IMR-90 (cell line): Measurements from ENCODE around the gene KRTAP10-6. TPM values are rescaled to one million over a fixed set of nuclear protein-coding genes. Genes with fewer than 3 reads are reported as not detected.

ENCODE experiments used
- ATAC-seq: fragments of 200-7000 bp; cut with Tn5 transposase; 2 replicates; pipeline ENCODE4 v1.9.1; 2020; ENCODE audit warnings: low read depth, mild to moderate bottlenecking, moderate library complexity
- BruUV-seq: library from RNA; stranded (reverse); fragments of 400-500 nt; replicated peaks from 2 replicates; lab custom pipeline; 2021; lab: Mats Ljungman, UMichigan
- CTCF ChIA-PET: fragments of 300-600 bp; formaldehyde crosslinking; extraction: SDS; loops from one replicate; lab custom pipeline; 2021; ENCODE audit warnings: antibody characterized with exemption; lab: Yijun Ruan, JAX
- POLR2A ChIA-PET: fragments of 300-600 bp; sonication (Branson Sonifier 250); formaldehyde crosslinking; loops from one replicate; lab custom pipeline; 2022; ENCODE audit warnings: antibody characterized with exemption; ENCODE audit not compliant: unreplicated experiment; lab: Charles Lee
- DNase-seq: peaks from one replicate; pipeline ENCODE4 v3.0.0; 2013
- H2AFZ ChIP-seq: replicated peaks from 2 replicates; pipeline ENCODE3; 2013; ENCODE audit warnings: low read length, mild to moderate bottlenecking; ENCODE audit not compliant: poor library complexity
- H2AK5ac ChIP-seq: 2 replicates; pipeline ENCODE4 v1.6.1; 2013; ENCODE audit warnings: low read depth, low read length, inconsistent platforms
- H2AK9ac ChIP-seq: replicated peaks from 2 replicates; pipeline ENCODE3; 2013; ENCODE audit warnings: mild to moderate bottlenecking, low read depth, low read length, moderate library complexity; ENCODE audit not compliant: poor library complexity
- H2BK120ac ChIP-seq: 2 replicates; pipeline ENCODE4 v1.6.1; 2013; ENCODE audit warnings: low read depth, low read length, inconsistent platforms
- H2BK15ac ChIP-seq: 3 replicates; pipeline ENCODE4 v1.6.1; 2013; ENCODE audit warnings: low read depth, low read length, inconsistent platforms
- H2BK20ac ChIP-seq: 2 replicates; pipeline ENCODE4 v1.6.1; 2013; ENCODE audit warnings: low read depth, mild to moderate bottlenecking, inconsistent platforms, low read length, moderate library complexity
- H2BK5ac ChIP-seq: 2 replicates; pipeline ENCODE4 v1.6.1; 2013; ENCODE audit warnings: mild to moderate bottlenecking, low read depth, low read length, inconsistent platforms; ENCODE audit not compliant: poor library complexity, severe bottlenecking
- H3K14ac ChIP-seq: replicated peaks from 2 replicates; pipeline ENCODE4 v1.6.1; 2013; ENCODE audit warnings: low read depth, low read length, inconsistent platforms
- H3K18ac ChIP-seq: 2 replicates; pipeline ENCODE4 v1.6.1; 2013; ENCODE audit warnings: low read depth, low read length, control low read depth
- H3K23ac ChIP-seq: 2 replicates; pipeline ENCODE4 v1.6.1; 2013; ENCODE audit warnings: low read depth, low read length, inconsistent platforms
- H3K27ac ChIP-seq: 2 replicates; pipeline ENCODE4 v1.5.1; 2013; ENCODE audit warnings: mild to moderate bottlenecking, control low read depth, low read length; ENCODE audit not compliant: insufficient read depth
- H3K27me3 ChIP-seq: 2 replicates; pipeline ENCODE4 v1.6.1; 2013; ENCODE audit warnings: low read length; ENCODE audit not compliant: control insufficient read depth, insufficient read depth
- H3K36me3 ChIP-seq: 2 replicates; pipeline ENCODE4 v1.6.1; 2013; ENCODE audit warnings: low read length, mixed read lengths; ENCODE audit not compliant: control insufficient read depth, insufficient read depth
- H3K4ac ChIP-seq: 2 replicates; pipeline ENCODE4 v1.6.1; 2013; ENCODE audit warnings: low read depth, low read length, inconsistent platforms
- H3K4me1 ChIP-seq: 2 replicates; pipeline ENCODE4 v1.6.1; 2013; ENCODE audit warnings: low read length, mixed read lengths; ENCODE audit not compliant: control insufficient read depth, insufficient read depth
- H3K4me2 ChIP-seq: 2 replicates; pipeline ENCODE4 v1.6.1; 2013; ENCODE audit warnings: low read depth, mild to moderate bottlenecking, control low read depth, low read length, moderate library complexity
- H3K4me3 ChIP-seq: 2 replicates; pipeline ENCODE4 v1.5.1; 2013; ENCODE audit warnings: low read depth, mild to moderate bottlenecking, control low read depth, low read length, moderate library complexity; ENCODE audit not compliant: insufficient read depth
- H3K56ac ChIP-seq: 2 replicates; pipeline ENCODE4 v1.6.1; 2013; ENCODE audit warnings: low read length, inconsistent platforms; ENCODE audit not compliant: insufficient read depth; ENCODE audit errors: extremely low read depth
- H3K79me1 ChIP-seq, 2 experiments: 2 replicates each; pipeline ENCODE4 v1.6.1; 2013; ENCODE audit warnings: low read length in 2 of 2, inconsistent platforms in 1 of 2, low read depth in 1 of 2
- H3K9ac ChIP-seq: 2 replicates; pipeline ENCODE4 v1.6.1; 2013; ENCODE audit warnings: low read depth, low read length, control low read depth
- H3K9me1 ChIP-seq: 2 replicates; pipeline ENCODE4 v1.6.1; 2013; ENCODE audit warnings: low read length, inconsistent platforms; ENCODE audit not compliant: insufficient read depth
- H3K9me3 ChIP-seq: 2 replicates; pipeline ENCODE4 v1.6.1; 2013; ENCODE audit warnings: low read length; ENCODE audit not compliant: control insufficient read depth, insufficient read depth
- H4K20me1 ChIP-seq: 2 replicates; pipeline ENCODE4 v1.6.1; 2013; ENCODE audit warnings: low read length, inconsistent platforms; ENCODE audit not compliant: insufficient read depth
- H4K5ac ChIP-seq: 2 replicates; pipeline ENCODE4 v1.6.1; 2013; ENCODE audit warnings: mild to moderate bottlenecking, low read depth, low read length, control low read depth
- H4K8ac ChIP-seq, 2 experiments: 2 replicates each; pipeline ENCODE4 v1.6.1; 2013; ENCODE audit warnings: low read depth in 2 of 2, low read length in 2 of 2, control low read depth in 1 of 2, inconsistent platforms in 1 of 2
- H4K91ac ChIP-seq: 2 replicates; pipeline ENCODE4 v1.6.1; 2013; ENCODE audit warnings: low read depth, low read length, inconsistent platforms; ENCODE audit not compliant: insufficient read depth
- BHLHE40 ChIP-seq: fragments of 150-350 bp; IDR thresholded peaks from 2 replicates; pipeline ENCODE4 v1.6.1; 2016; ENCODE audit warnings: mild to moderate bottlenecking, low read depth, low read length
- CEBPB ChIP-seq: IDR thresholded peaks from 2 replicates; pipeline ENCODE4 v1.6.1; 2012; ENCODE audit warnings: low read depth, low read length, improper control_type of control experiment
- CHD1 ChIP-seq: IDR thresholded peaks from 2 replicates; pipeline ENCODE4 v1.6.1; 2012; ENCODE audit warnings: low read depth, low read length, improper control_type of control experiment
- CTCF ChIP-seq: conservative IDR thresholded peaks from 2 replicates; pipeline ENCODE4 v1.5.1; 2012; ENCODE audit warnings: mild to moderate bottlenecking, low read depth, low read length, improper control_type of control experiment
- ELK1 ChIP-seq: fragments of 150-350 bp; IDR thresholded peaks from 2 replicates; pipeline ENCODE4 v1.6.1; 2016; ENCODE audit warnings: low read depth, mild to moderate bottlenecking, low read length, moderate library complexity, borderline replicate concordance
- FOS ChIP-seq: fragments of 150-350 bp; IDR thresholded peaks from 2 replicates; pipeline ENCODE4 v1.6.1; 2016; ENCODE audit warnings: low read depth, low read length
- MAFK ChIP-seq: IDR thresholded peaks from 2 replicates; pipeline ENCODE4 v1.6.1; 2012; ENCODE audit warnings: low read depth, low read length, improper control_type of control experiment
- MAZ ChIP-seq: IDR thresholded peaks from 2 replicates; pipeline ENCODE4 v1.6.1; 2012; ENCODE audit warnings: low read depth, mild to moderate bottlenecking, low read length, improper control_type of control experiment, moderate library complexity, borderline replicate concordance
- MXI1 ChIP-seq: IDR thresholded peaks from 2 replicates; pipeline ENCODE4 v1.6.1; 2012; ENCODE audit warnings: low read depth, mild to moderate bottlenecking, low read length, moderate library complexity, borderline replicate concordance
- NFE2L2 ChIP-seq: fragments of 150-350 bp; IDR thresholded peaks from 2 replicates; pipeline ENCODE4 v1.6.1; 2016; ENCODE audit warnings: low read depth, mild to moderate bottlenecking, low read length
- POLR2A ChIP-seq: IDR thresholded peaks from 2 replicates; pipeline ENCODE4 v1.6.1; 2012; ENCODE audit warnings: mild to moderate bottlenecking, low read depth, low read length
- RAD21 ChIP-seq: IDR thresholded peaks from 2 replicates; pipeline ENCODE4 v1.6.1; 2012; ENCODE audit warnings: low read length, improper control_type of control experiment
- RCOR1 ChIP-seq: IDR thresholded peaks from 2 replicates; pipeline ENCODE4 v1.6.1; 2012; ENCODE audit warnings: mild to moderate bottlenecking, low read length, improper control_type of control experiment; ENCODE audit not compliant: insufficient replicate concordance
- RFX5 ChIP-seq: IDR thresholded peaks from 2 replicates; pipeline ENCODE4 v1.8.0; 2012; ENCODE audit warnings: low read depth, mild to moderate bottlenecking, low read length, moderate library complexity
- SMC3 ChIP-seq: fragments of 150-350 bp; IDR thresholded peaks from 2 replicates; pipeline ENCODE4 v1.6.1; 2016; ENCODE audit warnings: low read depth, mild to moderate bottlenecking, antibody characterized with exemption, low read length, moderate library complexity
- USF2 ChIP-seq: fragments of 150-350 bp; IDR thresholded peaks from 2 replicates; pipeline ENCODE4 v1.6.1; 2017; ENCODE audit warnings: mild to moderate bottlenecking, antibody characterized with exemption, low read length, low read depth
- WGBS, 2 experiments: methylation state at CpG; one replicate each; pipeline versions ENCODE4 v1.1.5 to v1.1.7; 2013; ENCODE audit warnings: missing lambda C conversion rate in 2 of 2; ENCODE audit not compliant: insufficient read length in 1 of 2; ENCODE audit errors: extremely low coverage in 2 of 2; 5-methylcytosine and 5-hydroxymethylcytosine counted together
- dilution Hi-C: fragments of 300-500 bp; cut with HindIII; formaldehyde crosslinking; loops from one replicate; pipeline ENCODE4 v1.14.3; 2018; ENCODE audit warnings: low sequenced_read_pairs; ENCODE audit not compliant: unreplicated experiment
- in situ Hi-C: fragments of 300-500 bp; cut with MboI; formaldehyde crosslinking; loops from 3 replicates; pipeline ENCODE4 v1.14.3; 2019; ENCODE audit warnings: low sequenced_read_pairs, inconsistent platforms, mixed read lengths
- intact Hi-C: fragments of 100-400 bp; cut with micrococcal nuclease; formaldehyde crosslinking; loops from 2 replicates; pipeline ENCODE4 v1.10.0; 2022
- polyA plus RNA-seq, 3 experiments: library from polyadenylated mRNA; depleted of rRNA; stranded (reverse); fragments of >200 nt; gene quantifications; 2 replicates each; pipeline ENCODE4 v1.2.3, GENCODE V29; 2012; ENCODE audit warnings: low replicate concordance in 1 of 3
- total RNA-seq: library from RNA; depleted of rRNA; stranded (reverse); fragments of >200 nt; gene quantifications from 2 replicates; pipeline ENCODE4 v1.2.3, GENCODE V29; 2012

The KRTAP10-6 gene
- total and polyA plus RNA-seq, 2 of the 4 experiments (the other 2 are of a cell fraction) = not detected

- no peak overlapping the region for H4K91ac ChIP-seq
- no peaks in the 10 kb centered on the region for H3K79me1 ChIP-seq
- no peak overlapping the region for H2AFZ ChIP-seq
- H4K20me1 ChIP-seq = no peaks in the 10 kb centered on the region
- WGBS, 2 experiments = 28% methylated on average over 4 of the region's 20 CpGs; no CpG with 5 or more reads in 1 of the 2 experiments
- H3K4me1 ChIP-seq = no peaks in the 10 kb centered on the region
- H2BK5ac ChIP-seq = no peak overlapping the region
- H3K9me3 ChIP-seq = peaks cover 13% of the 10 kb centered on the region
- DNase-seq (no peak), ATAC-seq (no peak)
- BruUV-seq = no TSS peak
- H2BK15ac ChIP-seq = no peak overlapping the region
- no peak overlapping the region for H3K9ac ChIP-seq
- no peak overlapping the region for H2AK5ac ChIP-seq
- ChIA-PET CTCF (no interaction called here), POLR2A (no interaction called here)
- H3K27ac ChIP-seq = no peak overlapping the region
- H3K14ac ChIP-seq = no peak overlapping the region
- dilution Hi-C loops = no loop called here
- H2AK9ac ChIP-seq = no peak overlapping the region
- H2BK120ac ChIP-seq = no peak overlapping the region
- in situ Hi-C loops = no loop called here
- no peak overlapping the region for H3K56ac ChIP-seq
- no peak overlapping the region for H3K4me3 ChIP-seq
- intact Hi-C loops = no loop called here
- no peaks in the 10 kb centered on the region for H3K36me3 ChIP-seq
- H2BK20ac ChIP-seq = no peak overlapping the region
- no peak overlapping the region for H3K4me2 ChIP-seq
- H3K18ac ChIP-seq = no peak overlapping the region
- H3K9me1 ChIP-seq = no peaks in the 10 kb centered on the region
- no peak overlapping the region for H4K5ac ChIP-seq
- H3K27me3 ChIP-seq = peaks cover 3% of the 10 kb centered on the region; the same call in 1 of the 2 replicates
- no peak overlapping the region for H3K4ac ChIP-seq
- H3K23ac ChIP-seq = no peak overlapping the region
- H4K8ac ChIP-seq = no peak overlapping the region
- TF ChIP-seq CHD1 (no peak), RFX5 (no peak), CTCF (no peak), SMC3 (no peak), MAZ (no peak), NFE2L2 (no peak), MXI1 (no peak), ELK1 (no peak), POLR2A (no peak), RCOR1 (no peak), FOS (no peak), RAD21 (no peak), BHLHE40 (no peak), USF2 (no peak), CEBPB (no peak), MAFK (no peak)
These were observed 21.9 kb upstream of the KRTAP10-6 start for GRCh38 chr21:44614161-44614631.
